ENCODE results near the gene TENM4. TPM values are rescaled to one million over a fixed set of nuclear protein-coding genes. Genes with fewer than 3 reads are reported as not detected.

TENM4 gene
- total and polyA plus RNA-seq, 2 of the 8 experiments (the other 6 are each of a cell fraction or from before 2014, with no cell fraction given), result 3.5 to 7.2 TPM

GRCh38 chr11:78807351-78807750 lies 633.5 kb downstream of the TENM4 start:
- H3K23me2 ChIP-seq (ENCODE audit: low read depth, low read length), result no peaks in the 10 kb centered on the region
- H2BK120ac ChIP-seq (replicated peaks; ENCODE audit: low read depth, low read length), result no peak overlapping the region
- POLR2A ChIA-PET (ENCODE audit: partially characterized antibody), result no interaction called here
- H3K23ac ChIP-seq (ENCODE audit: insufficient read length), result no peak overlapping the region
- H4K5ac ChIP-seq (ENCODE audit: insufficient read length, low read depth, low read length), result no peak overlapping the region
- no peaks in the 10 kb centered on the region for H3K9me3 ChIP-seq (ENCODE audit: insufficient read depth in 2 of 2, low read depth in 1 of 2, low read length in 1 of 2)
- TF ChIP-seq SIN3A (conservative IDR thresholded peaks at IDR 0.05 in 1 of 2, IDR thresholded peaks at IDR 0.05 in 1 of 2; ENCODE audit: low read depth in 1 of 2, low read length in 2 of 2) (no peak), SIX5 (IDR thresholded peaks at IDR 0.05; ENCODE audit: low read depth, low read length) (no peak), ZNF274 (IDR thresholded peaks at IDR 0.05; ENCODE audit: borderline replicate concordance, extremely low read depth, low read length) (no peak), JUND (IDR thresholded peaks at IDR 0.05; ENCODE audit: low read length) (no peak), SUZ12 (IDR thresholded peaks at IDR 0.05; ENCODE audit: low read length) (no peak)
- no peak overlapping the region for H3K4me2 ChIP-seq (ENCODE audit: insufficient read depth in 1 of 2, low read depth in 2 of 2, low read length in 2 of 2)
- DNase-seq (ENCODE audit: low read depth in 1 of 2, low spot score in 2 of 2), result no peak
- no peaks in the 10 kb centered on the region for H3K79me2 ChIP-seq (ENCODE audit: control insufficient read depth in 1 of 2, insufficient read depth in 2 of 2, low read length in 2 of 2)
- H3K79me1 ChIP-seq (ENCODE audit: low read depth, low read length), result no peaks in the 10 kb centered on the region
- WGBS, 2 experiments (ENCODE audit: extremely low coverage in 1 of 2, insufficient coverage in 1 of 2, insufficient read length in 1 of 2, insufficient replicate concordance in 2 of 2, low coverage in 1 of 2, low lambda C conversion rate in 2 of 2, missing lambda C conversion rate in 1 of 2), result 89% methylated on average over 2 of the region's 2 CpGs; no CpG with 5 or more reads in 1 of the 2 experiments
- no peak overlapping the region for H3K4me3 ChIP-seq (ENCODE audit: extremely low read depth in 1 of 4, insufficient read depth in 2 of 4, low read depth in 3 of 4, low read length in 4 of 4)
- no peak overlapping the region for H3K4ac ChIP-seq (replicated peaks; ENCODE audit: insufficient read length, low read depth, low read length)
- H2BK15ac ChIP-seq (ENCODE audit: low read length), result no peak overlapping the region
- no peaks in the 10 kb centered on the region for H4K20me1 ChIP-seq (replicated peaks in 1 of 2; ENCODE audit: control insufficient read depth in 1 of 2, insufficient read depth in 2 of 2, low read length in 2 of 2)
- H2AK5ac ChIP-seq (ENCODE audit: low read depth, low read length), result no peak overlapping the region
- CTCF ChIA-PET (ENCODE audit: partially characterized antibody), result interaction anchor here (1.4 to 9.7 kb wide), 3 partner anchors 8 to 162 kb away, joined by 3 to 100 read pairs (median 19); no protein-coding TSS in a partner anchor
- H3K27me3 ChIP-seq (replicated peaks in 1 of 4; ENCODE audit: control insufficient read depth in 3 of 4, extremely low read depth in 1 of 4, insufficient read depth in 3 of 4, low read length in 3 of 4), result 0 out of 7 replicates have a peak, but pooled peaks cover 0 to 2% (median 0%) of the 10 kb centered on the region in 4 experiments
- no peak overlapping the region for H4K8ac ChIP-seq (ENCODE audit: extremely low read depth, insufficient read depth, low read length)
- H4K91ac ChIP-seq (replicated peaks; ENCODE audit: insufficient read length, low read length), result no peak overlapping the region
- H3K56ac ChIP-seq (replicated peaks; ENCODE audit: insufficient read length, low read depth, low read length), result no peak overlapping the region
- no peak overlapping the region for H3K18ac ChIP-seq (ENCODE audit: extremely low read depth, low read length)
- no peak overlapping the region for H2BK5ac ChIP-seq (ENCODE audit: low read depth, low read length)
- no peak overlapping the region for H2AFZ ChIP-seq (ENCODE audit: low read length)
- no peak overlapping the region for H3K27ac ChIP-seq (ENCODE audit: low read depth, low read length)
- H3K4me1 ChIP-seq (replicated peaks in 1 of 4; ENCODE audit: control insufficient read depth in 3 of 4, insufficient read depth in 4 of 4, low read length in 3 of 4), result peaks cover 0 to 12% (median 4%) of the 10 kb centered on the region in 4 experiments; a peak in 5 of 7 replicates
- H3K9ac ChIP-seq (replicated peaks in 1 of 4; ENCODE audit: extremely low read depth in 1 of 4, low read depth in 3 of 4, low read length in 3 of 4), result no peak overlapping the region
- H3K14ac ChIP-seq (ENCODE audit: insufficient read length), result no peak overlapping the region
- no peak for FAIRE-seq
- H2BK20ac ChIP-seq (ENCODE audit: low read length), result no peak overlapping the region
- H2BK12ac ChIP-seq (ENCODE audit: low read depth, low read length), result no peak overlapping the region
- H3K36me3 ChIP-seq (ENCODE audit: control insufficient read depth in 2 of 4, insufficient read depth in 4 of 4, low read length in 3 of 4), result no peaks in the 10 kb centered on the region
